Breast epithelium (tissue), 3 donors: ENCODE results near the gene TEAD2.

Experiments used
- CTCF ChIP-seq, 3 donors: fragments of 450-650 bp; IDR thresholded peaks; one replicate each; pipeline ENCODE4 v1.5.1; 2016 to 2017; ENCODE audit warnings: antibody characterized with exemption in 3 of 3, mild to moderate bottlenecking in 3 of 3, moderate library complexity in 3 of 3
- POLR2A ChIP-seq: fragments of 450-650 bp; IDR thresholded peaks from one replicate; pipeline ENCODE4 v1.6.1; 2016; ENCODE audit warnings: antibody characterized with exemption, mild to moderate bottlenecking, moderate library complexity
- POLR2AphosphoS5 ChIP-seq, 3 donors: sonication (generic); formaldehyde crosslinking; IDR thresholded peaks; one replicate each; pipeline ENCODE4 v1.6.1; 2017; ENCODE audit warnings: antibody characterized with exemption in 3 of 3

GRCh38 chr19:49403404-49404187 is 41.4 kb upstream of the TEAD2 start:
- TF ChIP-seq CTCF (IDR thresholded peaks at IDR 0.05) (no peak), POLR2A (no peak), POLR2AphosphoS5 (IDR thresholded peaks at IDR 0.05) (no peak)
